HEK293 (cell line): ENCODE results near the gene SLC26A6.
A peak's percentile ranks its signal among the peaks of the same experiment; 100 is the strongest.

ENCODE experiments used
- BCL11B ChIP-seq: fragments of 450-650 bp; formaldehyde crosslinking; IDR thresholded peaks from 2 replicates; pipeline ENCODE4 v1.5.1; 2016; ENCODE audit warnings: low read depth, missing biosample characterization, missing genetic modification characterization
- GLIS1 ChIP-seq: fragments of 450-650 bp; formaldehyde crosslinking; IDR thresholded peaks from 2 replicates; pipeline ENCODE4 v1.5.1; 2016; ENCODE audit warnings: missing biosample characterization, missing genetic modification characterization
- PRDM4 ChIP-seq: fragments of 450-650 bp; formaldehyde crosslinking; IDR thresholded peaks from 2 replicates; pipeline ENCODE4 v1.5.1; 2017; ENCODE audit warnings: missing biosample characterization, missing genetic modification characterization
- SCRT1 ChIP-seq: fragments of 450-650 bp; formaldehyde crosslinking; IDR thresholded peaks from 2 replicates; pipeline ENCODE4 v1.5.1; 2016; ENCODE audit warnings: missing biosample characterization, missing genetic modification characterization, borderline replicate concordance
- SP7 ChIP-seq: fragments of 450-650 bp; formaldehyde crosslinking; IDR thresholded peaks from 2 replicates; pipeline ENCODE4 v1.5.1; 2016; ENCODE audit warnings: missing biosample characterization, missing genetic modification characterization
- TSHZ1 ChIP-seq: fragments of 450-650 bp; formaldehyde crosslinking; IDR thresholded peaks from 2 replicates; pipeline ENCODE4 v1.5.1; 2016; ENCODE audit warnings: missing biosample characterization, missing genetic modification characterization, borderline replicate concordance
- YY1 ChIP-seq: fragments of 450-650 bp; formaldehyde crosslinking; IDR thresholded peaks from 2 replicates; pipeline ENCODE4 v1.5.1; 2018; ENCODE audit warnings: missing biosample characterization, missing genetic modification characterization
- ZBTB44 ChIP-seq: fragments of 450-650 bp; IDR thresholded peaks from 2 replicates; pipeline ENCODE4 v1.5.1; 2018; ENCODE audit warnings: missing biosample characterization, mild to moderate bottlenecking, missing genetic modification characterization
- ZBTB7A ChIP-seq: fragments of 450-650 bp; formaldehyde crosslinking; IDR thresholded peaks from 2 replicates; pipeline ENCODE4 v1.5.1; 2016; ENCODE audit warnings: low read depth, missing biosample characterization, missing genetic modification characterization
- ZNF112 ChIP-seq: fragments of 450-650 bp; formaldehyde crosslinking; IDR thresholded peaks from 2 replicates; pipeline ENCODE4 v1.5.0; 2017; ENCODE audit warnings: missing biosample characterization, missing genetic modification characterization
- ZNF132 ChIP-seq: fragments of 450-650 bp; formaldehyde crosslinking; IDR thresholded peaks from 2 replicates; pipeline ENCODE4 v1.5.1; 2017; ENCODE audit warnings: missing biosample characterization, missing genetic modification characterization, borderline replicate concordance
- ZNF138 ChIP-seq: fragments of 450-650 bp; formaldehyde crosslinking; IDR thresholded peaks from 2 replicates; pipeline ENCODE4 v1.5.1; 2016; ENCODE audit warnings: missing biosample characterization, missing genetic modification characterization, borderline replicate concordance
- ZNF146 ChIP-seq: fragments of 450-650 bp; formaldehyde crosslinking; IDR thresholded peaks from 2 replicates; pipeline ENCODE4 v1.5.1; 2016; ENCODE audit warnings: missing biosample characterization, missing genetic modification characterization
- ZNF157 ChIP-seq: fragments of 450-650 bp; formaldehyde crosslinking; IDR thresholded peaks from 2 replicates; pipeline ENCODE4 v1.5.1; 2016; ENCODE audit warnings: missing biosample characterization, missing genetic modification characterization
- ZNF202 ChIP-seq: fragments of 450-650 bp; formaldehyde crosslinking; IDR thresholded peaks from 2 replicates; pipeline ENCODE4 v1.5.1; 2016; ENCODE audit warnings: missing biosample characterization, missing genetic modification characterization, borderline replicate concordance
- ZNF211 ChIP-seq: fragments of 450-650 bp; formaldehyde crosslinking; IDR thresholded peaks from 2 replicates; pipeline ENCODE4 v1.5.1; 2016; ENCODE audit warnings: low read depth, missing biosample characterization, missing genetic modification characterization
- ZNF335 ChIP-seq: fragments of 450-650 bp; formaldehyde crosslinking; conservative IDR thresholded peaks from 2 replicates; pipeline ENCODE4 v1.5.1; 2016; ENCODE audit warnings: missing biosample characterization, missing genetic modification characterization
- ZNF362 ChIP-seq: fragments of 450-650 bp; formaldehyde crosslinking; IDR thresholded peaks from 2 replicates; pipeline ENCODE4 v1.5.1; 2016; ENCODE audit warnings: missing biosample characterization, missing genetic modification characterization
- ZNF423 ChIP-seq: fragments of 450-650 bp; formaldehyde crosslinking; IDR thresholded peaks from 2 replicates; pipeline ENCODE4 v1.5.1; 2016; ENCODE audit warnings: missing biosample characterization, missing genetic modification characterization
- ZNF426 ChIP-seq: fragments of 450-650 bp; formaldehyde crosslinking; IDR thresholded peaks from 2 replicates; pipeline ENCODE4 v1.5.1; 2017; ENCODE audit warnings: missing biosample characterization, missing genetic modification characterization, mild to moderate bottlenecking, inconsistent platforms, moderate library complexity
- ZNF449 ChIP-seq: fragments of 450-650 bp; formaldehyde crosslinking; IDR thresholded peaks from 2 replicates; pipeline ENCODE4 v1.5.1; 2017; ENCODE audit warnings: missing biosample characterization, mild to moderate bottlenecking, missing genetic modification characterization, moderate library complexity
- ZNF510 ChIP-seq: fragments of 450-650 bp; formaldehyde crosslinking; IDR thresholded peaks from 2 replicates; pipeline ENCODE4 v1.5.1; 2018; ENCODE audit warnings: mild to moderate bottlenecking, missing genetic modification characterization, missing biosample characterization; ENCODE audit not compliant: insufficient replicate concordance
- ZNF623 ChIP-seq: fragments of 450-650 bp; formaldehyde crosslinking; IDR thresholded peaks from 2 replicates; pipeline ENCODE4 v1.5.1; 2016; ENCODE audit warnings: missing biosample characterization, missing genetic modification characterization
- ZNF660 ChIP-seq: fragments of 450-650 bp; IDR thresholded peaks from 2 replicates; pipeline ENCODE4 v1.5.1; 2018; ENCODE audit warnings: missing biosample characterization, mild to moderate bottlenecking, missing genetic modification characterization
- ZNF791 ChIP-seq: fragments of 450-650 bp; formaldehyde crosslinking; IDR thresholded peaks from 2 replicates; pipeline ENCODE4 v1.5.1; 2016; ENCODE audit warnings: missing biosample characterization, missing genetic modification characterization
- ZSCAN4 ChIP-seq: fragments of 450-650 bp; formaldehyde crosslinking; IDR thresholded peaks from 2 replicates; pipeline ENCODE4 v1.5.1; 2017; ENCODE audit warnings: missing biosample characterization, missing genetic modification characterization

The SLC26A6 gene

GRCh38 chr3:48635222-48636021 lies at the start of gene SLC26A6 (continued):
- TF ChIP-seq ZNF335 (peak; percentile 86), ZNF660 (tag by site-specific recombination) (no peak; the same call in 1 of the 2 replicates), ZSCAN4 (tag by site-specific recombination) (no peak), SP7 (peak; percentile 21; the same call in 1 of the 2 replicates), ZNF362 (no peak), ZNF132 (tag by site-specific recombination) (no peak), BCL11B (tag by site-specific recombination) (peak; percentile 90), ZNF623 (tag by site-specific recombination) (no peak), SCRT1 (no peak), ZNF426 (tag by site-specific recombination) (no peak), PRDM4 (tag by site-specific recombination) (no peak), ZBTB44 (tag by site-specific recombination) (no peak), YY1 (tag by site-specific recombination) (no peak), ZNF449 (peak; percentile 56; the same call in 1 of the 2 replicates), ZNF138 (no peak), ZNF202 (tag by site-specific recombination) (no peak), GLIS1 (tag by site-specific recombination) (peak; percentile 73), ZNF157 (tag by site-specific recombination) (no peak), ZNF112 (tag by site-specific recombination) (no peak), ZNF791 (no peak), ZNF423 (no peak), ZNF510 (tag by site-specific recombination) (no peak), ZNF211 (no peak), TSHZ1 (no peak), ZNF146 (tag by site-specific recombination) (no peak), ZBTB7A (no peak)
